Activated naive CD4-positive, alpha-beta T cell treated with anti-CD3 and anti-CD28 coated beads for 36 hours (primary cell): ENCODE measurements around the gene SCAANT1. TPM values are rescaled to one million over a fixed set of nuclear protein-coding genes. Genes with fewer than 3 reads are reported as not detected.

Experiments
- CTCF ChIA-PET: fragments of 350-600 bp; sonication (Branson Sonifier 250); formaldehyde crosslinking; loops from one replicate; lab custom pipeline; 2021; ENCODE audit warnings: antibody characterized with exemption; lab: Charles Lee
- DNase-seq: peaks from one replicate; pipeline ENCODE4 v3.0.0-alpha.2; 2020
- H3K27ac Mint-ChIP-seq: one replicate; pipeline ENCODE4 v1.8.0; 2021; ENCODE audit warnings: mild to moderate bottlenecking, mixed read lengths
- H3K27me3 Mint-ChIP-seq: one replicate; pipeline ENCODE4 v1.8.0; 2021; ENCODE audit warnings: low read depth, mixed read lengths
- H3K36me3 Mint-ChIP-seq: one replicate; pipeline ENCODE4 v1.8.0; 2021; ENCODE audit warnings: low read depth, mixed read lengths
- H3K4me1 Mint-ChIP-seq: one replicate; pipeline ENCODE4 v1.8.0; 2021; ENCODE audit warnings: low read depth, mixed read lengths
- H3K4me3 Mint-ChIP-seq: one replicate; pipeline ENCODE4 v1.8.0; 2021; ENCODE audit warnings: mild to moderate bottlenecking, moderate library complexity, mixed read lengths
- H3K9me3 Mint-ChIP-seq: one replicate; pipeline ENCODE4 v1.8.0; 2021; ENCODE audit warnings: mixed read lengths
- intact Hi-C: fragments of 100-400 bp; cut with micrococcal nuclease; formaldehyde crosslinking; loops from one replicate; pipeline ENCODE4 v1.15.1; 2023
- total RNA-seq, 2 experiments: library from RNA; stranded (reverse); gene quantifications; one replicate each; pipeline ENCODE4 v1.2.3, GENCODE V29; 2021

Gene SCAANT1
- total RNA-seq, 2 experiments from 2014 or later, result not detected

DNA sequence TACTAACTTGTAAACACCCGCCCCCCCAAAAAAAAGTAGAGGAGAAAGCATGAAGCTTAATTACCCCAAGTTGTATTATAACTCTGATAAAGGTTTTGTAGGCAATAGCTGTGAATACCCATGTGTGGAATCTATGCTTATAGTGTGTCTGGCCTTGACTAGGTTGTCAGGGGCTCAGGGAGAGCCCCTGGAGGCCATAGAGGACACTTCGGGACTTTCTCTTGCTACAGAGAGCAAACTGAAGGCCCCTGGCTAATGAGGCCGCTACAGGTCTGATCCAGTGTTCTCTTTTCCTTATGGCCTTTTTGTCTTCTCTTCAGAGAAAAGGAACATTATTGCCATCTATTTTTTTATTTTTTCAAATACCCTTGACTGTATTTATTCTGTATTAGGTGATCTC, 19.1 kb upstream of the SCAANT1 start:
- CTCF ChIA-PET, result no interaction called here
- Mint-ChIP-seq H3K27me3 (no peaks in the 10 kb centered on the region), H3K4me3 (no peak overlapping the region), H3K4me1 (peaks cover 46% of the 10 kb centered on the region), H3K36me3 (peaks cover 25% of the 10 kb centered on the region), H3K27ac (no peak overlapping the region), H3K9me3 (no peaks in the 10 kb centered on the region)
- no peak for DNase-seq
- intact Hi-C loops, result no loop called here

GRCh38 chr3:63927422-63928280, 15.5 kb upstream of the SCAANT1 start:
- intact Hi-C loops, result no loop called here
- Mint-ChIP-seq H3K36me3 (peaks cover 46% of the 10 kb centered on the region), H3K27me3 (no peaks in the 10 kb centered on the region), H3K4me1 (peaks cover 29% of the 10 kb centered on the region), H3K27ac (no peak overlapping the region), H3K4me3 (no peak overlapping the region), H3K9me3 (no peaks in the 10 kb centered on the region)
- no peak for DNase-seq
- CTCF ChIA-PET, result no interaction called here

GRCh38 chr3:63926309-63926708, 14.1 kb upstream of the SCAANT1 start:
- intact Hi-C loops, result no loop called here
- no peaks in the 10 kb centered on the region for H3K27me3 Mint-ChIP-seq
- CTCF ChIA-PET, result no interaction called here
- no peak for DNase-seq
- H3K9me3 Mint-ChIP-seq, result no peaks in the 10 kb centered on the region
- H3K27ac Mint-ChIP-seq, result no peak overlapping the region
- H3K4me3 Mint-ChIP-seq, result no peak overlapping the region
- H3K36me3 Mint-ChIP-seq, result peaks cover 53% of the 10 kb centered on the region
- peaks cover 25% of the 10 kb centered on the region for H3K4me1 Mint-ChIP-seq

GRCh38 chr3:63922491-63923199, 10.5 kb upstream of the SCAANT1 start:
- peaks cover 63% of the 10 kb centered on the region for H3K36me3 Mint-ChIP-seq
- intact Hi-C loops, result no loop called here
- no peak overlapping the region for H3K4me3 Mint-ChIP-seq
- CTCF ChIA-PET, result no interaction called here
- peaks cover 30% of the 10 kb centered on the region for H3K4me1 Mint-ChIP-seq
- DNase-seq, result no peak
- no peaks in the 10 kb centered on the region for H3K9me3 Mint-ChIP-seq
- H3K27ac Mint-ChIP-seq, result no peak overlapping the region
- H3K27me3 Mint-ChIP-seq, result no peaks in the 10 kb centered on the region

DNA sequence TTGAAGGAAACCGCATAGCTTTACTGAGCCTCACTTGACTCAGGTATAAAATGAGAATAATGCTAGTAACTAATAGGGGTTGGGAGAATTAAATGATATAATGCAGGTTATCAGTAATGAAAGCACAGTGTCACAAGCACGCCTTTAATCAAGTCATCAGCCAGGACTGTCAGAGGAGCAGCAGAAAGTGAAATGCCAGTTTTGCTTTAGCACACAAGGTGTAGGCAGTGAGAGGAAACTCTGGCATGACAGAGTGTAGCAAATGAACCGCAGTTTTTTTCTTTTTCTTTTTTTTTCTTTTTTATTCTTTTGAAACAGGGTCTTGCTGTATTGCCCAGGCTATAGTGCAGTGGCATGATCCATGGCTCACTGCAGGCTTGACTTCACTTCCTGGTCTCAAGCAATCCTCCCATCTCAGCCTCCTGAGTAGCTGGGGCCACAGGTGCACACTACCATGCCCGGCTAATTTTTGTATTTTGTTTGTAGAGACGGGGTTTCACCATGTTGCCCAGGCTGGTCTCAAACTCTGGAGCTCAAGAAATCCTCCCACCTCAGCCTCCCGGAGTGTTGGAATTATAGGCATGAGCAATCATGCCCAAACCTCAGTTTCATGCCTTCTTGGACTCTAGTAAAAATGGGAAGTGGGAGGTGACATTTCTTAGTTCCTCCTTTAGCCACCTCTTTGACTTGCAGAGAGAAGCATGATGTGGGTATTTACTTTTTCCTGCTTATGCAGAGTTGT, 9.7 kb upstream of the SCAANT1 start:
- Mint-ChIP-seq H3K27me3 (no peaks in the 10 kb centered on the region), H3K36me3 (peaks cover 69% of the 10 kb centered on the region), H3K4me1 (peaks cover 35% of the 10 kb centered on the region), H3K4me3 (no peak overlapping the region), H3K9me3 (no peaks in the 10 kb centered on the region), H3K27ac (no peak overlapping the region)
- CTCF ChIA-PET, result no interaction called here
- no peak for DNase-seq
- intact Hi-C loops, result no loop called here

DNA sequence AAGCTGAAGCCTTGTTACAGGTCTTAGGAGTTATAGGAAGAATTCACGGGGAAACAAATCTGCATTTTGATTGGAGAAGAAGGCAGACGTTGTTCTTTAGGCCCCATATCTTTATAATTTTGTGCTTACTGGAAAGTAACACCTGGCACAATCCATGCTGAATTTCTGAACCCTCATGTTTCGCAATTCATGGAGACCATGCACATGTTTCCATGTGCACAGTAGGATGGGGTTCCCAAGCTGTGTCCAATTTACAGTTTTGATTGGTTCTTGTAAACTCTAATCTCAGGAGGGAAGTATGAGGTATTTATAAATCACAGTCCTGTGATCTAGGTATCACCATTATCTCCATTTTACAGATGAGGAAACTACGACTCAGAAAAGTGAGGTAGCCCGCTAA, 7.8 kb upstream of the SCAANT1 start:
- Mint-ChIP-seq H3K4me3 (no peak overlapping the region), H3K27ac (no peak overlapping the region), H3K27me3 (no peaks in the 10 kb centered on the region), H3K36me3 (peaks cover 60% of the 10 kb centered on the region), H3K9me3 (no peaks in the 10 kb centered on the region), H3K4me1 (peaks cover 35% of the 10 kb centered on the region)
- intact Hi-C loops, result no loop called here
- DNase-seq, result no peak
- CTCF ChIA-PET, result interaction anchor here (0.6 kb wide), 1 partner anchor 104 kb away, joined by 3 read pairs; no protein-coding TSS in a partner anchor

GRCh38 chr3:63918321-63918720, 6.1 kb upstream of the SCAANT1 start:
- no peak for DNase-seq
- peaks cover 46% of the 10 kb centered on the region for H3K4me1 Mint-ChIP-seq

DNA sequence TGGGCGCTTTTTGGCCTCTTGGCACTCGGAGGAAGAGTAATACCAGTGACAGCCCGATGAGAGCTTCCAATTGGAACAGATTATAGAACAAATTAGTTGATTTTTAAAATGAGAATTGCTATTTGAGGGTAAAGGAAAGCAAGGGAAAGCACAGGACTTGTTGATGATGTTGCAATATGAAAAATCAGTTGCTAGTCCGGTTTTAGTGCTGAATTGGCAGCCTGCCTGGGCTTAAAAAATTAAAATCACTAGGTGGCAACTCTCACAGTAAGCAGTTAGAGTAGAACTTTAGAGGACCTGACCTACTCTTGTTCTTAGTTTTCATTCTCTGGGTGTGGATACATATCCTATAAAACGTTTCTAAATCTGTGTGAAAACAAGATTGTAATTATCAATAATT, 2.1 kb upstream of the SCAANT1 start:
- CTCF ChIA-PET, result no interaction called here
- Mint-ChIP-seq H3K27ac (no peak overlapping the region), H3K36me3 (peaks cover 36% of the 10 kb centered on the region), H3K4me3 (peak overlapping the region; percentile 2), H3K9me3 (no peaks in the 10 kb centered on the region), H3K27me3 (no peaks in the 10 kb centered on the region), H3K4me1 (peaks cover 51% of the 10 kb centered on the region)
- intact Hi-C loops, result no loop called here
- DNase-seq, result no peak

More at GRCh38 chr3:63918321-63918720, 6.1 kb upstream of the SCAANT1 start:
- intact Hi-C loops, result no loop called here
- Mint-ChIP-seq H3K27ac (no peak overlapping the region), H3K27me3 (no peaks in the 10 kb centered on the region), H3K36me3 (peaks cover 51% of the 10 kb centered on the region), H3K9me3 (no peaks in the 10 kb centered on the region), H3K4me3 (no peak overlapping the region)
- CTCF ChIA-PET, result interaction anchor here (0.5 kb wide), 1 partner anchor 64 kb away, joined by 3 read pairs; no protein-coding TSS in a partner anchor

DNA sequence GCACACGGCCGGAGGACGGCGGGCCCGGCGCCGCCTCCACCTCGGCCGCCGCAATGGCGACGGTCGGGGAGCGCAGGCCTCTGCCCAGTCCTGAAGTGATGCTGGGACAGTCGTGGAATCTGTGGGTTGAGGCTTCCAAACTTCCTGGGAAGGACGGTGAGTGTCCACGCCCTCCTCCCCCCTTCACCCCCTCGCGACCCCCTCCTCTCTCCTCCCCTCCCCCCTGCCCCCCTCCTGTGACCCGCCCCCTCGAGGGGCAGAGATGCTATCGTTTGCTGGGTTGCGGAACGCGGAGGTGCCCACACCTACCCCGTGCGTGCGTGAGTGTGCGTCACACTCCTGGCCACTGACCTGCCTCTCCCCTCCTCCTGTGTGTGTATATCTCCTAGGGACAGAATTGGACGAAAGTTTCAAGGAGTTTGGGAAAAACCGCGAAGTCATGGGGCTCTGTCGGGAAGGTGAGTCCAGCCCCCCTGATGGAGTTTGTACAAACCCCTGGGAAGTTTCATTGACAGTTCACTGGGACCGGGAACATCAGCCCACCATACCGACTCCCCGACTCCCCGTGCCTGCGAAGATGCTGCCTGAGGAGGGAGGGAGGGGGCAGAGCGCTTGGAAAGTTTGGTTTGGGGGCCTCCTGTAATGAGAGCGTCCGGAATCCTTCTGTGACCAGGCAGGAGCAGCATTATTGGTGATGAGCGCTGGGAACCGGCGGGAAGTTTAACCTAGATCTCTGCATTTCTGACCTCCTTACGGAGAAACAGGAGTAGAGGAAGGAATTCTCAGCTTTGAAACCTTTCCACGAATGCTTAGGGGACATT, 795 bp upstream of the SCAANT1 start:
- peak; percentile 44 for DNase-seq
- CTCF ChIA-PET, result no interaction called here
- Mint-ChIP-seq H3K9me3 (no peaks in the 10 kb centered on the region), H3K4me3 (peak overlapping the region; percentile 80), H3K27me3 (no peaks in the 10 kb centered on the region), H3K4me1 (peaks cover 47% of the 10 kb centered on the region), H3K36me3 (peaks cover 24% of the 10 kb centered on the region), H3K27ac (peak overlapping the region; percentile 79)
- intact Hi-C loops, result no loop called here

DNA sequence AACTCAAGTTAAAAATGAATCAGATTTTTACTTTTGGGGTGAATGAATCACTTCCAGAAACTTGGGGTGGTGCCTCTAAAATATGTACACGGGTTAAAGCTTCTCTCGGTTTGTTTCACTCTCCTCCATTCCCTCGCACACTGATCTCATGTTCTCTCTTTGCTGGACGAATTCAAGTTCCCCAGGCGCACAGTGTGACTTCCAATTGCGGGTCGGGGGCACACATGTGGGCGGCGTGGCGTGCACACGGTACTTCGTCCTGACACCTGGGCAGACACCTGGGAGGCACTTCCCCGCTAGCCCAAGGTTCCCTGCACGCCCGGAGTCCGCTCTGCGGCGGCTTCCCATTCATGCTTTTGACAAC, 692 bp downstream of the SCAANT1 start:
- Mint-ChIP-seq H3K4me1 (peaks cover 36% of the 10 kb centered on the region), H3K9me3 (no peaks in the 10 kb centered on the region), H3K36me3 (peaks cover 9% of the 10 kb centered on the region), H3K27ac (peak overlapping the region; percentile 93), H3K27me3 (no peaks in the 10 kb centered on the region), H3K4me3 (peak overlapping the region; percentile 87)
- intact Hi-C loops, result loop anchor here (1.0 kb wide), 4 partner anchors 47 to 112 kb away; partner anchors contain the start of gene PSMD6
- CTCF ChIA-PET, result interaction anchor here (0.7 kb wide), 1 partner anchor 61 kb away, joined by 3 read pairs; no protein-coding TSS in a partner anchor
- DNase-seq, result peak; percentile 55

GRCh38 chr3:63910891-63911290, 1.3 kb downstream of the SCAANT1 start:
- Mint-ChIP-seq H3K36me3 (peaks cover 6% of the 10 kb centered on the region), H3K4me3 (peak overlapping the region; percentile 87), H3K27ac (peak overlapping the region; percentile 93), H3K4me1 (peaks cover 33% of the 10 kb centered on the region), H3K27me3 (no peaks in the 10 kb centered on the region), H3K9me3 (no peaks in the 10 kb centered on the region)
- intact Hi-C loops, result loop anchor here (1.0 kb wide), 4 partner anchors 47 to 112 kb away; partner anchors contain the start of gene PSMD6
- DNase-seq, result peak; percentile 14
- CTCF ChIA-PET, result no interaction called here
